K562 (cell line): Measurements from ENCODE around the gene CASP9. TPM values are rescaled to one million over a fixed set of nuclear protein-coding genes. Genes with fewer than 3 reads are reported as not detected.

ENCODE experiments used
- CHD4 ChIP-seq: fragments of 200-600 bp; sonication (generic); IDR thresholded peaks from 3 replicates; pipeline ENCODE4 v1.6.1; 2012; ENCODE audit warnings: low read depth, mild to moderate bottlenecking, mixed read lengths, low read length, inconsistent platforms; ENCODE audit not compliant: insufficient read depth, insufficient replicate concordance, poor library complexity, severe bottlenecking
- DPF2 ChIP-seq: fragments of 450-650 bp; IDR thresholded peaks from 2 replicates; pipeline ENCODE4 v1.6.1; 2016
- FOXA3 ChIP-seq, 2 experiments: fragments of 450-650 bp in 1 of 2; sonication (generic) in 1 of 2; formaldehyde crosslinking; IDR thresholded peaks in 1 of 2; conservative IDR thresholded peaks in 1 of 2; 2 replicates each; pipeline versions ENCODE4 v1.4.0 to v1.8.0; 2020 to 2022; ENCODE audit warnings: mild to moderate bottlenecking in 2 of 2, missing genetic modification reagents in 1 of 2
- POU5F1 ChIP-seq: fragments of 150-350 bp; IDR thresholded peaks from 2 replicates; pipeline ENCODE4 v1.6.1; 2014; ENCODE audit warnings: borderline replicate concordance, low read length, low read depth, mild to moderate bottlenecking; ENCODE audit not compliant: partially characterized antibody
- TBP ChIP-seq: optimal IDR thresholded peaks from 2 replicates; pipeline ENCODE3; 2011; ENCODE audit warnings: low read depth, low read length, improper control_type of control experiment
- TSHZ1 ChIP-seq: fragments of 250-450 bp; sonication (Bioruptor Pico); IDR thresholded peaks from 2 replicates; pipeline ENCODE4 v1.4.0; 2020; ENCODE audit warnings: mild to moderate bottlenecking, moderate library complexity
- ZBTB1 ChIP-seq: sonication (generic); formaldehyde crosslinking; IDR thresholded peaks from 2 replicates; pipeline ENCODE4 v1.8.1; 2023; ENCODE audit warnings: missing genetic modification reagents, low read depth, mild to moderate bottlenecking, borderline replicate concordance
- ZNF197 ChIP-seq: fragments of 200-800 bp; sonication (Bioruptor generic); IDR thresholded peaks from 2 replicates; pipeline ENCODE4 v1.6.1; 2016; ENCODE audit warnings: low read depth, missing genetic modification characterization, missing compliant biosample characterization
- ZNF224 ChIP-seq: sonication (generic); formaldehyde crosslinking; IDR thresholded peaks from 2 replicates; pipeline ENCODE4 v1.8.0; 2022; ENCODE audit warnings: mild to moderate bottlenecking, missing genetic modification reagents
- ZNF263 ChIP-seq: sonication (generic); formaldehyde crosslinking; IDR thresholded peaks from 2 replicates; pipeline ENCODE4 v1.8.0; 2022; ENCODE audit warnings: mild to moderate bottlenecking, missing genetic modification reagents, borderline replicate concordance
- ZNF316 ChIP-seq: fragments of 450-650 bp; IDR thresholded peaks from 2 replicates; pipeline ENCODE4 v1.6.1; 2016
- polyA plus RNA-seq, 8 experiments: library from polyadenylated mRNA; depleted of rRNA in 4 of 8; stranded (reverse) in 5 of 8; unstranded in 3 of 8; fragments of >200 nt; fragmentation: Nextera tagmentation in 2 of 8; fragmentation: Illumina TruSeq in 1 of 8; extraction: Ambion mirVana in 2 of 8; extraction: Trizol in 1 of 8; gene quantifications; 2 replicates each; pipeline versions ENCODE4 v1.2.1 to v1.2.3, GENCODE V29; 2011 to 2014; ENCODE audit warnings: inconsistent platforms in 1 of 8, missing spikeins in 1 of 8
- total RNA-seq, 7 experiments: library from RNA; depleted of rRNA in 6 of 7; stranded (reverse); fragments of >200 nt in 6 of 7; fragmentation: Illumina TruSeq in 2 of 7; extraction: Trizol in 2 of 7; gene quantifications; 2 replicates each; pipeline versions ENCODE4 v1.2.1 to v1.2.3, GENCODE V29; 2011 to 2021; ENCODE audit warnings: low replicate concordance in 1 of 7
- TF ChIP-seq, protein P1 (sequence below): sonication (generic); formaldehyde crosslinking; IDR thresholded peaks from 2 replicates; pipeline ENCODE4 v1.8.0; 2022; ENCODE audit warnings: mild to moderate bottlenecking, missing genetic modification reagents, borderline replicate concordance

Gene CASP9
- total and polyA plus RNA-seq, 9 of the 15 experiments (the other 6 are each of a cell fraction or from before 2014, with no cell fraction given): 10.8 to 54.1 (median 30.7) TPM

DNA sequence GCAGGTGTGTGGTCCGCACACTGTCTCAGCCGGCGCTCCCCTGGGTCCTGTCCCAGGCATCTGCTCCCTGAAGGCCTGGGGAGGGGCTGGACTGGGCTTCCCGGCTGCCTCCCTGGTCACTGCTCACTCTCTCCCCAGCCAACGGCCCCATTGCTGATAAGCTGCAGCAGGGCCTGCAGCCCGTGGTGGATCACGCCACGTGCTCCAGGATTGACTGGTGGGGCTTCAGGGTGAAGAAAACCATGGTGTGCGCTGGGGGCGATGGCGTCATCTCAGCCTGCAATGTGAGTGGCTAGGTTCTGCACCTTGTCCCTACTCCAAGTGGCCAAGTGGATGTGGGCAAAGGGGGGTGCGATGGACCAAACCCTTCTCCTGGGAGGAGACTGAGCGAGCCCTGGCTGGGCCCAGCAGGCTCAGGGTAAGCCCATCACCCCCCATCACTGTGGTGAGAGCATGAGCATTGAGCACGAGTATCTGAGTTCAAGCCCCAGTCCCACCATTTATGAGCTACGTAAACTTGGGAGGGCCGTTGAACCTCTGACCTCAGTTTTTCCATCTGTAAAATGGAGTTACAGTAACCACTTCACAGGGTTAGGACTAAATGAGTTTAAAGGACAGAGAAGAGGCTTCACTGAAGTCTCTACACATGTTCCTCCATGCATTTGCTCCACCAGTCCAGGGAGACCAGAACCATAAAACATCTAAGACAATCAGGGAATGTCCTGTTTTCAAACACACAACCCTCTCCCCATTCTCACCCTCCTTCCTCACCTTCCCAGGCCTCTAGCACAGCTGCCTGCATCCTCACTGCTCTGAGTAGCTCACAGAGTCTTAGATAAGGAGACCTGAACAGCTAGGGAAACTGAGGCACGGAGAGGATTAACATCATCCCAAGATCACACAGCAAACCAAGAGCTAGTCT is 79.3 kb downstream of the CASP9 start (continued):
- TF ChIP-seq, protein P1, sequence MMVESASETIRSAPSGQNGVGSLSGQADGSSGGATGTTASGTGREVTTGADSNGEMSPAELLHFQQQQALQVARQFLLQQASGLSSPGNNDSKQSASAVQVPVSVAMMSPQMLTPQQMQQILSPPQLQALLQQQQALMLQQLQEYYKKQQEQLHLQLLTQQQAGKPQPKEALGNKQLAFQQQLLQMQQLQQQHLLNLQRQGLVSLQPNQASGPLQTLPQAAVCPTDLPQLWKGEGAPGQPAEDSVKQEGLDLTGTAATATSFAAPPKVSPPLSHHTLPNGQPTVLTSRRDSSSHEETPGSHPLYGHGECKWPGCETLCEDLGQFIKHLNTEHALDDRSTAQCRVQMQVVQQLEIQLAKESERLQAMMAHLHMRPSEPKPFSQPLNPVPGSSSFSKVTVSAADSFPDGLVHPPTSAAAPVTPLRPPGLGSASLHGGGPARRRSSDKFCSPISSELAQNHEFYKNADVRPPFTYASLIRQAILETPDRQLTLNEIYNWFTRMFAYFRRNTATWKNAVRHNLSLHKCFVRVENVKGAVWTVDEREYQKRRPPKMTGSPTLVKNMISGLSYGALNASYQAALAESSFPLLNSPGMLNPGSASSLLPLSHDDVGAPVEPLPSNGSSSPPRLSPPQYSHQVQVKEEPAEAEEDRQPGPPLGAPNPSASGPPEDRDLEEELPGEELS (CRISPR knock-in tag): 0 out of 2 replicates have a peak, but pooled peaks have one; percentile 20
- TF ChIP-seq TBP: peak; percentile 43
- TF ChIP-seq ZNF263 (CRISPR knock-in tag): no peak; the same call in 1 of the 2 replicates
- no peak for TF ChIP-seq POU5F1
- TF ChIP-seq ZBTB1 (CRISPR knock-in tag): no peak
- peak in 1 of 2 experiments; percentile 47; a peak in 1 of 4 replicates for TF ChIP-seq FOXA3 (CRISPR knock-in tag; conservative IDR thresholded peaks at IDR 0.05 in 1 of 2, IDR thresholded peaks at IDR 0.05 in 1 of 2)
- TF ChIP-seq ZNF316: no peak
- TF ChIP-seq ZNF197: no peak
- no peak for TF ChIP-seq ZNF224 (CRISPR knock-in tag)
- peak; percentile 100 for TF ChIP-seq CHD4
- TF ChIP-seq TSHZ1 (CRISPR knock-in tag): no peak
- no peak; the same call in 1 of the 2 replicates for TF ChIP-seq DPF2
